ENCODE data around the gene TRPM8.

TRPM8 gene

GRCh38 chr2:233901884-233902283 lies 15.3 kb upstream of the TRPM8 start:
- no peak for TF ChIP-seq CTCF (IDR thresholded peaks at IDR 0.05; ENCODE audit: low read depth, low read length)
- no peak overlapping the region for H3K4me3 ChIP-seq (ENCODE audit: low read depth, low read length)

- no peak for TF ChIP-seq CTCF (IDR thresholded peaks at IDR 0.05; ENCODE audit: low read depth, low read length)
- H3K4me3 ChIP-seq (ENCODE audit: low read depth, low read length): no peak overlapping the region
Observed at GRCh38 chr2:233905945-233906344, 11.2 kb upstream of the TRPM8 start.

GRCh38 chr2:233907627-233908026 lies 9.5 kb upstream of the TRPM8 start:
- TF ChIP-seq CTCF (IDR thresholded peaks at IDR 0.05; ENCODE audit: low read depth, low read length): no peak
- H3K4me3 ChIP-seq (ENCODE audit: low read depth, low read length): no peak overlapping the region

GRCh38 chr2:233912691-233913423 lies 4.3 kb upstream of the TRPM8 start:
- no peak for TF ChIP-seq CTCF (IDR thresholded peaks at IDR 0.05; ENCODE audit: low read depth, low read length)
- no peak overlapping the region for H3K4me3 ChIP-seq (ENCODE audit: low read depth, low read length)

GRCh38 chr2:233915128-233915527 lies 2.0 kb upstream of the TRPM8 start:
- no peak overlapping the region for H3K4me3 ChIP-seq (ENCODE audit: low read depth, low read length)
- no peak for TF ChIP-seq CTCF (IDR thresholded peaks at IDR 0.05; ENCODE audit: low read depth, low read length)

- TF ChIP-seq CTCF (IDR thresholded peaks at IDR 0.05; ENCODE audit: low read depth, low read length): no peak
- H3K4me3 ChIP-seq (ENCODE audit: low read depth, low read length): no peak overlapping the region
Observed at GRCh38 chr2:233919319-233919718, 2.1 kb downstream of the TRPM8 start.

GRCh38 chr2:233919938-233920337 lies 2.8 kb downstream of the TRPM8 start:
- H3K4me3 ChIP-seq (ENCODE audit: low read depth, low read length): no peak overlapping the region
- TF ChIP-seq CTCF (IDR thresholded peaks at IDR 0.05; ENCODE audit: low read depth, low read length): no peak
